ENCODE data around the gene FCN1.
"Not testable (repeated sequence)": the region's sequence is repeated elsewhere in the genome, so short reads cannot be mapped to it uniquely, and the experiment has no call there.

FCN1 gene

DNA sequence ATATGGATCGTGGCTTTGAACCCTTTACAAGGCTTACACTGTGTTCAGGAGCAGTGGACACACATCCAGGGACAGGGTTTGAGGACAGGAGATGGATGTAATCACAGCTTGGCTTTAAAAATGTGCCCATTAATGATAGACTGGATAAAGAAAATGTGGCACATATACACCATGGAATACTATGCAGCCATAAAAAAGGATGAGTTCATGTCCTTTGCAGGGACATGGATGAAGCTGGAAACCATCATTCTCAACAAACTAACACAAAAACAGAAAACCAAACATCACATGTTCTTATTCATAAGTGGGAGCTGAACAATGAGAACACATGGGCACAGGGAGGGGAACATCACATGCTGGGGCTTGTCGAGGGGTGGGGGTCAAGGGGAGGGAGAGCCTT is 60.3 kb downstream of the FCN1 start:
- H3K9me3 ChIP-seq (ENCODE audit: insufficient read depth, low read depth, low read length); H3K27me3 ChIP-seq (ENCODE audit: insufficient read depth, low read length); H3K36me3 ChIP-seq (ENCODE audit: insufficient read depth, low read depth, low read length); H3K4me1 ChIP-seq (ENCODE audit: insufficient read depth, low read length); H3K27ac ChIP-seq (ENCODE audit: low read length); H3K9ac ChIP-seq (ENCODE audit: low read depth, low read length); H3K4me3 ChIP-seq (ENCODE audit: low read length): not testable (repeated sequence)

DNA sequence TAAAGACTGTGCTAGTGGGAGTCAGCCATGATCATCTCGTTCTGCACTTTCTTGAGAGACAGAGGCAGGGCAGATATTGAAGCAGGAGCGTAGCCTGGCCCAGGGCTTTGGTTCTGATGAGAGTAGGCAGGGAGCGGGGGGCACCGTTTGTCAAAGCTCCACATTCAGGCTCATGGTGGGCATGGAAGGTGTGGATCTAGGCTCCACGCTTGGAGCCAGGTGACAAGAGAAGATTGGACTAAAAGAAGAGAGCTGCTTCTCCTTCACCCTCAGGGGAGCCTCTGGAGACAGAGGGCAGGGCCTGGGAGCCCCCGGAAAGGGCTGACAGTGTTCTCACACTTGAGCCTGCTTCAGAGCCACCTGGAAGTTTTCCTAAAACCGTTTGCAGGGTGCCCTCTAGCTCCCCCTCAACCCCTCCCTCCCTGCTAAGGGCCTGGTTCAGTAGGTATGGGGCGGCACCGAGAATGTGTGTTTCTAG is 61.8 kb downstream of the FCN1 start:
- Histone ChIP-seq H3K9ac (ENCODE audit: low read depth, low read length) (no peak overlapping the region), H3K27ac (ENCODE audit: low read length) (no peak overlapping the region), H3K4me3 (ENCODE audit: low read length) (no peak overlapping the region), H3K36me3 (ENCODE audit: insufficient read depth, low read depth, low read length) (no peaks in the 10 kb centered on the region), H3K9me3 (ENCODE audit: insufficient read depth, low read depth, low read length) (peaks cover 16% of the 10 kb centered on the region), H3K4me1 (ENCODE audit: insufficient read depth, low read length) (no peaks in the 10 kb centered on the region), H3K27me3 (ENCODE audit: insufficient read depth, low read length) (no peaks in the 10 kb centered on the region)

Data from iPS-20b (cell line).